ENCODE measurements around the gene PLP2.

Gene PLP2

GRCh38 chrX:49191574-49192011 lies 19.9 kb downstream of the PLP2 start:
- H3K4me3 ChIP-seq (ENCODE audit: low read depth, low read length): peak overlapping the region; percentile 69
- no peak for TF ChIP-seq CTCF (IDR thresholded peaks at IDR 0.05; ENCODE audit: low read depth, low read length)

GRCh38 chrX:49192722-49193328 lies 21.1 kb downstream of the PLP2 start:
- no peak overlapping the region for H3K4me3 ChIP-seq (ENCODE audit: low read depth, low read length)

GRCh38 chrX:49193542-49193964 lies 21.9 kb downstream of the PLP2 start:
- TF ChIP-seq CTCF (IDR thresholded peaks at IDR 0.05; ENCODE audit: low read depth, low read length): no peak
- H3K4me3 ChIP-seq (ENCODE audit: low read depth, low read length): no peak overlapping the region

More at GRCh38 chrX:49192722-49193328, 21.1 kb downstream of the PLP2 start:
- peak; percentile 62 for TF ChIP-seq CTCF (IDR thresholded peaks at IDR 0.05; ENCODE audit: low read depth, low read length)

- no peak overlapping the region for H3K4me3 ChIP-seq (ENCODE audit: low read depth, low read length)
- no peak for TF ChIP-seq CTCF (IDR thresholded peaks at IDR 0.05; ENCODE audit: low read depth, low read length)
These were observed 25.9 kb downstream of the PLP2 start for GRCh38 chrX:49197543-49198087.

- H3K4me3 ChIP-seq (ENCODE audit: low read depth, low read length): no peak overlapping the region
- no peak for TF ChIP-seq CTCF (IDR thresholded peaks at IDR 0.05; ENCODE audit: low read depth, low read length)
These were observed 27.0 kb downstream of the PLP2 start for GRCh38 chrX:49198540-49199314.

- no peak for TF ChIP-seq CTCF (IDR thresholded peaks at IDR 0.05; ENCODE audit: low read depth, low read length)
- H3K4me3 ChIP-seq (ENCODE audit: low read depth, low read length): no peak overlapping the region
These were observed 27.6 kb downstream of the PLP2 start for GRCh38 chrX:49199315-49199595.
